ENCODE measurements around the gene CNPY4.
A peak's percentile ranks its signal among the peaks of the same experiment; 100 is the strongest.

Gene CNPY4, protein sequence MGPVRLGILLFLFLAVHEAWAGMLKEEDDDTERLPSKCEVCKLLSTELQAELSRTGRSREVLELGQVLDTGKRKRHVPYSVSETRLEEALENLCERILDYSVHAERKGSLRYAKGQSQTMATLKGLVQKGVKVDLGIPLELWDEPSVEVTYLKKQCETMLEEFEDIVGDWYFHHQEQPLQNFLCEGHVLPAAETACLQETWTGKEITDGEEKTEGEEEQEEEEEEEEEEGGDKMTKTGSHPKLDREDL

DNA sequence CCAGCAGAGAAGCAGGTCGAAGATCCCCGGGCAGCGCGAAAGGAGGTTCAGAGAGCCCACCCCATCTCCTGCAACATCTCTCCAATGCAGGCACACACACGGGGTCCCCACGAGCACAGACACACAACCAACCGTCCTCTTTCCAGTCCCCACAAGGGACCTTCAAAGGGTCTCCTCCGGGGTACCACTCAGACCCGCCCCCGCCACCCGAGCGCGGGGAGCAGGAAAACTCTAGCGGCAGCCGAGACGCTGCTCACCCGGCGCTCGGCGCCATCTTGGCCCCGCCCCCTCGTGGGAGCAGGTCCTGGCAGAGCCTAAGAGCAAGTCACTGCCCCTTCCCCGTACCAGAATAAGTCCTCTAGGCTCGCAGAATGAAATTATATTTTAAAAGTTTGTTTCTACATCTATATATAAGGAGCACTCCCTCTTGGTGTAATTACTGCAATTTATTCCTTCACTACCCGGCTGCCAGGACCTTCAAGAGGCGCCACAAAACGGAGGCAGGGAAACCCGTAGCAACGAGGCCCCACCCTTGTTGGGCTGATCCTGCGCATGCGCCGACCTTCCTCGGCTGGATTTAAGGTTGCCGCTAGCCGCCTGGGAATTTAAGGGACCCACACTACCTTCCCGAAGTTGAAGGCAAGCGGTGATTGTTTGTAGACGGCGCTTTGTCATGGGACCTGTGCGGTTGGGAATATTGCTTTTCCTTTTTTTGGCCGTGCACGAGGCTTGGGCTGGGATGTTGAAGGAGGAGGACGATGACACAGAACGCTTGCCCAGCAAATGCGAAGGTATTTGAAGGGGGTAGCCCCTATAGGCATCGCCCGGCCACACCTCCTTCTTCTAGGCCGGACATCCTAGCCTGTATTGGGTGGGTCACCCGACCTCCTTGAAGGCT, at the start of gene CNPY4, which contains the start of gene TAF6:
Gene CNPY4 (plus strand): TSS at position 563 of the 898 bp plus-strand sequence. CDS start 111 bp downstream, at position 674.
Gene TAF6 (minus strand): TSS at position 287 of the 898 bp plus-strand sequence. CDS start 5,149 bp downstream, outside the sequence.
- peak; percentile 97 for DNase-seq

DNA sequence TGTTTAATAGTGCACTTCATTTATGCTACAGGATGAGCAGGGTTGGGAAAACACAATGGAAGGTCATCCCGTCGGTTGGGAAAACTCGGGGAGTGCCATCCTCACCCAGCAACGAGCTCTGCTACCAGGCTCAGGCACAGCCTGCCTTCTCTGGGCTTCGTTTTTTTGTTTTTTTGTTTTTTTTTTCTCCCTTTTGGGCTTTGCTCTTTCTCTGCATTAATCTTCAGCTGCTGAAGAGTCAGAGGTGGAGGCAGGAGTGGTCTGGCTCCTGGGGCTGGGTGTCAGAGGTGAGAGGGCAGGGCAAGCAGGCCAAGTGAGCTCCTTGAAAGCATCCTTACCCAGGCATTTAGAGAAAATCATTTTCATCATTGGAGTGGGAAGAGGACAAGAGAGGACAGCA, 49.4 kb upstream of the CNPY4 start:
- DNase-seq, result no peak

GRCh38 chr7:100071018-100071723, 48.3 kb upstream of the CNPY4 start:
- DNase-seq, result no peak

- DNase-seq, result no peak
Observed at GRCh38 chr7:100072462-100072861, 47.0 kb upstream of the CNPY4 start.

GRCh38 chr7:100074841-100075240, 44.6 kb upstream of the CNPY4 start:
- no peak for DNase-seq

GRCh38 chr7:100075418-100075817, 44.0 kb upstream of the CNPY4 start:
- DNase-seq, result no peak

DNA sequence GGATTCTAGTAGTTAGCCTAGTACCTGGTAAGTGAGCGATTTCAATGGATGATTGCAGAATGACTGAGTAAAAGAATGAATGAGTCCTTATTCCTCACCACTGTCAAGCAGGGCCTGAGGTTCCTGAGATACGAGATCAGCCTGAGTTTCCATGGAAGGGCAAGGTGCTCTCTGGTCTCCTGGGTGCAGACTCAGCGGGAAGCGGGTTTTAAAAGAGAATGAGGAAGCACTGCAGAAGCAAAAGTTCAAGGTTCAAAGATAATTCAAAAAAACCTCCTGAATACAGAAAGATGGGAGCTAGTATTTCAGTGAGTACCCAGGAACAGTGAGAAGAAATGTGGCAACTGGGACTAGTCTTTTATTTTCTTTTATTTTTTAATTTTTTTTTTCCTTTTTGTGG, 42.2 kb upstream of the CNPY4 start:
- DNase-seq, result no peak

GRCh38 chr7:100079024-100079560, 40.3 kb upstream of the CNPY4 start:
- DNase-seq, result no peak

DNA sequence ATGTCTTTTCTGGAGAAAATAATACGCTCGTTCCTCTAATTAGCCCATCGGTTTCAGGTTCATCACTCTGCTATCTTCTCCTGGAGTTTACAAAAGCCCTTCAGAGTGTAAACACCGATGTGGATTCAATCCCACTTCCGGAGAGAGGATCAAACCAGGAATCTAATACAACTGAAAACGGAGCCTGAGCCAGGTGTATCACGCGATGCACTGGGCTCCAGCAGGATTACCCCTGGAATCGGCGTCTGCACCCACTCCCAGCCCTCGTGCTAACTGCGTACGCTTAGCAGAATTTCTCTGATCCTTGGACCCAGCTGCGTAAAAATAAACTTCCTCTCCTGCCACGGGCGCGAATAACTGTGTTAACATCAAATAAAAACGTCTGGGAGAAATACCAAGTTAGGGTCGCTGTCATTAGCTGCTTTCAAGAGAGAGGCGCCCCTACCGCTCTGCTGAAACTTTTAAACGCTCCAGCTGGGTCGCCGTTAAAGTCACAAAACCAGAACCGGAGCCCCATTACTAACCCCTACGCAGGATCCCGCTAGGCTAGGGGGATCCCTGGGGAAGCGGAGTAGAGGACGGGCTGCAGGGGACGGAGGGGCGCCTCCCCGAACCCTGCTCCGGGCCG, 38.4 kb upstream of the CNPY4 start:
- DNase-seq, result peak; percentile 19

DNA sequence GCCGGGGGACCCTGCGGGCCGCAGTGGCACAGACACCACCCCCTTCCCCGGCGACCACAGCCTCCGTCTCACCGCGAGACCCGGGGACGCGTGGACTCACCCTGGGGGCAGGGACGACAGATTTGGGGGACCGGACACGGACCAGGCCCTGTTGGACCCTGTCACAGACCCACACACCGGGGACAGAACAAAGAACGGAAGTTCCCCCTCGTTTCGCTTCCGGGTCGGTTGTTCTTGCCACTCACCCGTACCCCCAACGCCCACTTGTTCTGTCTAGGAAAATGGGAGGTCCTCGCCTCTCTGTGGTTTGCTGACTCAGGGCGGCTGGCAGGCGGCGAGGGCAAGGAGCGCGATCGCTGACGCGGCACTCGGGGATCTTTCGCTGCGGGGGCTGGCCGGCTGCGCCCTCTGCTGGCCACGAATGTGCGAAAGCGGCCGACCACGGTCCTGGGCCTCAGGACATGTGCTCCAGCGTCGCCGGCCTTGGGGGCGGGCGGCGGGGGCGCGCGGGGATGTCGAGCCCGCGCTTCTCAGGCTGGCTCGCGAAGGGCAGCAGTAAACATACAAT, 37.8 kb upstream of the CNPY4 start, which contains the start of gene ZNF3:
Gene ZNF3 (minus strand): TSS at position 189 of the 568 bp plus-strand sequence. CDS start 4,366 bp downstream, outside the sequence.
- DNase-seq, result peak; percentile 99

DNA sequence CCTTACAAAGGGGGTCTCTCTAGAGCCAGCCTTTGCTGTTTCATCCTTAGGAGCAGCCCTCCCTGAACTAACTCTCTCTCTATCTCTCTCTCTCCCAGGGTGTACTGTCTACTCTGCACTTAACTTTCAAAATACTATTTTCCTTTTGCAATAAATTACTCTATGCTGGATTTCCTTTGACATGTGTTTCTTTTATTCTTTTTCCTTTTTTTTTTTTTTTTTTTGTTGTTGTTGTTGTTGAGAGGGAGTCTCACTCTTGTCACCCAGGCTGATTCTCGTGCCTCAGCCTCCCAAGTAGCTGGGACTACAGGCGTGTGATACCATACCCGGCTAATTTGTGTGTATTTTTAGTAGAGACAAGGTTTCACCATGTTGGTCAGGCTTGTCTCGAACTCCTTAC, 36.5 kb upstream of the CNPY4 start:
- DNase-seq, result no peak

DNA sequence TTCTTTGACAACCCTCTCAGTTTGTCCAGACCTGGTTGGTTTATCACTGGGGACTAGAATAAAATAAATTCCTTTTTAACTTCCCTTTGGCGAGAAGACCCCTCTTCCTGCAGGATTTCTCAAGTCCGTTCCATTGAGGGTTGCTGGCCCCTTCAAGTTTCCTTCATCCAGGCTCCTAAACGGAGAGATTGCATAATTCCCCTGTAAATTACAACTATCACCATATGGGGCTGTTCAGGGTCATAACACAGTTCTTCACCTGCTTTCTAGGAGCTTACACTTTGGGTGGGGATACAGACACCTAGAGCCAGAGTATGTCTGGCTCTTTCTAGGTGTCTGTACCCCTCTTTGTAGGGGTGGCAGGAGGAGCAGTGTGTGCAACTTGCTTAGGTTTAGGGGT, 33.9 kb upstream of the CNPY4 start:
- no peak for DNase-seq

- no peak for DNase-seq
Observed at GRCh38 chr7:100087055-100087750, 32.2 kb upstream of the CNPY4 start.

DNA sequence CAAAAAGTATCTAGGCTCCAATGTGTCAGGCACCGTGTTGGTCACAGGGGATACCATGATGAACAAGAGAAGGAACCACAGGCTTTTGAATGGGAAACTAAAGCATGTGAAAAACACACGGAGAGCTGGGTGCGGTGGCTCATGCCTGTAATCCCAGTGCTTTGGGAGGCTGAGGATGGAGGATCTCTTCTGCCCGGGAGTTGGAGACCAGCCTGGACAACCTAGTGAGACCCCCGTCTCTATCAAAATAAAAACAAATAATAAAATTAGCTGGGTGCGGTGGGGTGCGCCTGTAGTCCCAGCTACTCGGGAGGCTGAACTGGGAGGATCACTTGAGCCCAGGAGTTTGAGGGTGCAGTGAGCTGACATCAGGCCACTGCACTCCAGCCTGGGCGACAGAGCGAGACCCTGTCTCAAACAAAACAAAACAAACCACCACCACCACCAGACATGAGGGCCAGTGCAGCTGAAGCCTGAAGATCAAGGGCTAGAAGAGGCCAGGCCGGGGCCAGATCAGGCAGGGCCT, 31.3 kb upstream of the CNPY4 start:
- no peak for DNase-seq

DNA sequence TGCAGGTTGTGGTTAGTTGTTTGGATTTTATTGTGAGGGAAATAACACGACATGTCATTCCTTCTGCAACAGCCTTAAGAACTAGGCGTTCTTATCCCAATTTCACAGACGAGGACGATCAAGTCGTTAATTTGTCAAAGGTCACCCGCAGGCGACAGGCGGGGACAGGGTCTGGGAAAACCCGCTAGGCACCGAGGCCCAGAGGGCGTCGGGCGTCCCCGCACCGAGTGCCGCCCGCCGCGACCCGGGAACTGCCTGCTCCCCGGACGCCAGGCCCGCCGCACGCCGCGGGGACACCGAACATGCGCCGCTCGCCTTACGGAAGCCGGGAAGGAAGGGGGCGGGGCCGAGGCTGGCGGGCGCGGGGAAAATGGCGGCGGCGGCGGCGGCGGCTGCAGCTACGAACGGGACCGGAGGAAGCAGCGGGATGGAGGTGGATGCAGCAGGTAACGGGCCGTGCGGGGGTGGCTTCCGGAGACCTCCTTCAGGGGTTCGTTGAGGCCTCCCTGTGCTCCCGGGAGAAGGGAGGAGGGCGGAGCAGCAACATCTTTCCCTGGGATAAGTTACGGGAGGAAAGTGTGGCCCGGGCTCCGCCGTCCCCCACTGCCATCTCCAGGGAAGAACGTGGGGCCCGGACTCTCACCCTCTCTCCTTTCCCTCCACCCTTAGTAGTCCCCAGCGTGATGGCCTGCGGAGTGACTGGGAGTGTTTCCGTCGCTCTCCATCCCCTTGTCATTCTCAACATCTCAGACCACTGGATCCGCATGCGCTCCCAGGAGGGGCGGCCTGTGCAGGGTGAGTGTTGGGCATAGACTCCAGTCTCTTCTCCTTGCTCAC, 30.6 kb upstream of the CNPY4 start, which contains the start of gene COPS6:
Gene COPS6 (plus strand): TSS at position 349 of the 837 bp plus-strand sequence. CDS start 22 bp downstream, at position 371.
- DNase-seq, result peak; percentile 88

DNA sequence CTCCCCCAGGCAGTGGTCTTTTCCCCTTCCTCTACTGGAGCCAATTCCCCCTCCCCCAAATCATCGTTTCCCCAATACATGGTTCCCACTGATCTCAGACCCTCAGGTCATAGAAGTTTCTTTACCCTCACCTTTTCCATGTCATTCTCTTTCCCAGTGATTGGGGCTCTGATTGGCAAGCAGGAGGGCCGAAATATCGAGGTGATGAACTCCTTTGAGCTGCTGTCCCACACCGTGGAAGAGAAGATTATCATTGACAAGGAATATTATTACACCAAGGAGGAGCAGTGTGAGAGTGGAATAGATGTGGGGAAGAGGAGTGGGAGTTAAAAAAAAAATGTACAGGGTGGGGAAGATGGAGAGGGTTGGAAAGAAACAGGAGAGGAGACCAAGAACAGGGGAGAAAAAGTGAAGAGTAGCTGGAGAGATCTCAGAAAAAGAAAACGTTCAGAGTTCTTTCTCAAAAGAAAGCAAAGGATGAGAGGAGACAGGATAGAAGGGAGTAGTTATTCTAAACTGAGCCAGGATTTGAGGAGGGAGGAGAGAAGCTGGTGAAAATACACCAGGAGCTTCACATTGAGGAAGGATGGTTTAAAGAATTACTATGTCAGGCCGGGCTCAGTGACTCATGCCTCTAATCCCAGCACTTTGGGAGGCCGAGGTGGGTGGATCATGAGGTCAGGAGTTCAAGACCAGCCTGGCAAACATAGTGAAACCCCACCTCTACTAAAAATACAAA, 29.8 kb upstream of the CNPY4 start:
- DNase-seq, result no peak

DNA sequence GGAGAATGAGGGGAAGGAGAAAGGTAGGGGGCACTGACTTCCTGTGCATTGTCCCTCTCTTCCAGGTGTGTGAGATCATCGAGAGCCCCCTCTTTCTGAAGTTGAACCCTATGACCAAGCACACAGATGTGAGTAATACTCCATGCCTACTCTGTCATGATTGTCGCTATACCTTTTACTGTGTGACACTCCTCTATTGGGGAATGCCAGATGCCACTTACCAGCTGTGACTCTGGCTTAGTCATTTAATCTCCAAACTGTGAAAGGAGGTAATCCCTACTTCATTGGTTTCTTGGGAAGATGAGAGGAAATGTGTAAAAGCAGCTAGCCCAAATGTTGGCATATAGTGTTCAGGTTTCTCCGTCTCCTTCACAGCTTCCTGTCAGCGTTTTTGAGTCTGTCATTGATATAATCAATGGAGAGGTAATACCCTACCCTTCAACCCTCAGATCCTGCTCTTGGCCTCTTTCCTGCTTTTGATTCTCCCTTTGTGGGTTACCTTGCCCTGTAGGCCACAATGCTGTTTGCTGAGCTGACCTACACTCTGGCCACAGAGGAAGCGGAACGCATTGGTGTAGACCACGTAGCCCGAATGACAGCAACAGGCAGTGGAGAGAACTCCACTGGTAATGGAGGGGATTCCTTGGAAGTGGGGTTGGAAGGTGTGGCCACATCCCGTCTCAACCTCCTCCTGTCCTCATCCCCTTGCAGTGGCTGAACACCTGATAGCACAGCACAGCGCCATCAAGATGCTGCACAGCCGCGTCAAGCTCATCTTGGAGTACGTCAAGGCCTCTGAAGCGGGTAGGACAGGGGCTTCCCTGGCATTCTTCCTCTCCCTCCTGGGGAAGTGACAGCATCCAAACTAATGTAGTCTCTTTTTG, 28.7 kb upstream of the CNPY4 start:
- DNase-seq, result no peak
